Hepatocyte (in vitro differentiated cells): ENCODE data around the gene DOCK4. TPM values are rescaled to one million over a fixed set of nuclear protein-coding genes. Genes with fewer than 3 reads are reported as not detected.

Source experiments
- DNase-seq: peaks from one replicate; pipeline ENCODE4 v3.0.0-alpha.2; 2016; ENCODE audit warnings: low spot score
- H2AFZ ChIP-seq: fragments of 200-600 bp; sonication (generic); 2 replicates; pipeline ENCODE4 v1.6.0; 2016; ENCODE audit warnings: antibody characterized with exemption, mild to moderate bottlenecking
- H3K27ac ChIP-seq: fragments of 200-600 bp; sonication (generic); 2 replicates; pipeline ENCODE4 v1.5.1; 2016; ENCODE audit warnings: mild to moderate bottlenecking
- H3K27me3 ChIP-seq: fragments of 200-600 bp; sonication (generic); 2 replicates; pipeline ENCODE4 v1.6.1; 2016
- H3K36me3 ChIP-seq: fragments of 200-600 bp; sonication (generic); replicated peaks from 2 replicates; pipeline ENCODE4 v1.5.1; 2016; ENCODE audit warnings: low read depth; ENCODE audit not compliant: insufficient read depth
- H3K4me1 ChIP-seq: fragments of 200-600 bp; sonication (generic); 2 replicates; pipeline ENCODE4 v1.5.1; 2016; ENCODE audit warnings: mild to moderate bottlenecking, moderate library complexity; ENCODE audit not compliant: insufficient read depth
- H3K4me2 ChIP-seq: fragments of 200-600 bp; sonication (generic); 2 replicates; pipeline ENCODE4 v1.6.0; 2016
- H3K4me3 ChIP-seq: fragments of 200-600 bp; sonication (generic); 2 replicates; pipeline ENCODE4 v1.5.1; 2016; ENCODE audit warnings: mild to moderate bottlenecking
- H3K79me2 ChIP-seq: fragments of 200-600 bp; sonication (generic); 2 replicates; pipeline ENCODE4 v1.6.0; 2017; ENCODE audit warnings: mild to moderate bottlenecking
- H3K9me2 ChIP-seq: fragments of 200-600 bp; sonication (generic); replicated peaks from 2 replicates; pipeline ENCODE4 v1.6.0; 2017; ENCODE audit warnings: mild to moderate bottlenecking; ENCODE audit not compliant: insufficient read depth
- H3K9me3 ChIP-seq: fragments of 200-600 bp; sonication (generic); 2 replicates; pipeline ENCODE4 v1.5.1; 2016; ENCODE audit warnings: low read depth, mild to moderate bottlenecking
- H4K20me1 ChIP-seq: fragments of 200-600 bp; sonication (generic); 2 replicates; pipeline ENCODE4 v1.6.0; 2016; ENCODE audit warnings: mild to moderate bottlenecking; ENCODE audit not compliant: insufficient read depth, poor library complexity, severe bottlenecking
- EZH2 ChIP-seq: fragments of 200-600 bp; sonication (generic); IDR thresholded peaks from 2 replicates; pipeline ENCODE4 v1.6.1; 2016; ENCODE audit warnings: antibody characterized with exemption, mild to moderate bottlenecking, borderline replicate concordance
- EZH2phosphoT487 ChIP-seq: fragments of 200-600 bp; sonication (generic); IDR thresholded peaks from one replicate; pipeline ENCODE4 v1.6.1; 2018; ENCODE audit warnings: antibody characterized with exemption, mild to moderate bottlenecking, low read depth, moderate library complexity; ENCODE audit not compliant: unreplicated experiment, severe bottlenecking
- WGBS: methylation state at CpG from one replicate; pipeline ENCODE4 v1.1.6; 2016; ENCODE audit warnings: low lambda C conversion rate; ENCODE audit errors: missing lambda C conversion rate; 5-methylcytosine and 5-hydroxymethylcytosine counted together
- polyA plus RNA-seq: library from polyadenylated mRNA; unstranded; fragments of >200 nt; fragmentation: Nextera tagmentation; extraction: Ambion mirVana; gene quantifications from 2 replicates; pipeline ENCODE4 v1.2.1, GENCODE V29; 2016
- total RNA-seq: library from RNA; depleted of rRNA; stranded (reverse); fragments of >200 nt; gene quantifications from 2 replicates; pipeline ENCODE4 v1.2.3, GENCODE V29; 2014
- TF ChIP-seq, protein P1 (sequence below): fragments of 200-600 bp; sonication (generic); IDR thresholded peaks from 2 replicates; pipeline ENCODE4 v1.5.1; 2016; ENCODE audit warnings: antibody characterized with exemption, mild to moderate bottlenecking; ENCODE audit not compliant: poor library complexity

Gene DOCK4
- total and polyA plus RNA-seq, 2 experiments from 2014 or later = 4.4 to 22.9 TPM

DNA sequence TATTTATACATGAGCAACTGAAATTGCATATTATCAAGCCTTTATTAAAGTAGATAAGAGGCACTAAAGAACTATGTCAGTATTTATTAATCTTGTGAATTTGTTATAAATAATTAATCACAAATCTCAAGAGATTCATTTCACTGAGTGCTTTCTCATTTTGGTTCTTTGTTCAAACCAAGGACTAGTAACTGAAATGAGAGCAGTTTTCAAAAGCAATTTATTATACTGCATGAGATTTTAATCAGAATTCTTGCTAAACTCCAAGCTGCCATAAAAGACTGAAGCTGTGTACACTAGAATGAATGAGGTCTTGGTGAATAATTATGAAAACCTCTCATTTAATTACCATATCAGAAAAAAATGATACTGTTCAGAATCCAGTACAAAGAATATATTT is 419.1 kb downstream of the DOCK4 start:
- no peak for TF ChIP-seq EZH2
- H3K27me3 ChIP-seq = no peaks in the 10 kb centered on the region
- no peak overlapping the region for H3K4me3 ChIP-seq
- H3K36me3 ChIP-seq = no peaks in the 10 kb centered on the region
- no peaks in the 10 kb centered on the region for H4K20me1 ChIP-seq
- DNase-seq = no peak
- no peaks in the 10 kb centered on the region for H3K9me2 ChIP-seq
- H3K79me2 ChIP-seq = no peaks in the 10 kb centered on the region
- H3K4me2 ChIP-seq = no peak overlapping the region
- no peaks in the 10 kb centered on the region for H3K9me3 ChIP-seq
- H3K27ac ChIP-seq = no peak overlapping the region
- peaks cover 3% of the 10 kb centered on the region for H3K4me1 ChIP-seq
- no peak overlapping the region for H2AFZ ChIP-seq

DNA sequence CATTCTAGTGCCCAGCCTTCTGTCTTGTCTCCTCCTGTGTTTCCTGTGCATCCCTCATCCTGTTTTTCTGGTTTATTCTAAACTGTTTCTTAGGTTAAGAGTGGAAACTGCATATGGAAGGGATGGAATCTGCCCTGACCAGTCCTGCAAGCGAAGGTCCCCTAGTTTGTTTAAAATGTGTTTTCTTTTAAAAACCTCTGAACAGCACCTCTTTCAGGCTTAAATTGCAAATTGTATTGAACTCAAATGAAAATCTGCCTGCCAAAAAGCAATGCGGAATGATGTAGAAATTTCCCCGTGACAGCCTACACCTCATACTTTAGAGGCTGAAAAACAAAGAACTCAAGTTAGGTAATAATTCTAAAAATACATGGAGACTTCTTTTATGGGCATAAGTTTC is 421.1 kb downstream of the DOCK4 start:
- 87% methylated on average over 3 of the region's 3 CpGs for WGBS
- no peak overlapping the region for H3K4me2 ChIP-seq

DNA sequence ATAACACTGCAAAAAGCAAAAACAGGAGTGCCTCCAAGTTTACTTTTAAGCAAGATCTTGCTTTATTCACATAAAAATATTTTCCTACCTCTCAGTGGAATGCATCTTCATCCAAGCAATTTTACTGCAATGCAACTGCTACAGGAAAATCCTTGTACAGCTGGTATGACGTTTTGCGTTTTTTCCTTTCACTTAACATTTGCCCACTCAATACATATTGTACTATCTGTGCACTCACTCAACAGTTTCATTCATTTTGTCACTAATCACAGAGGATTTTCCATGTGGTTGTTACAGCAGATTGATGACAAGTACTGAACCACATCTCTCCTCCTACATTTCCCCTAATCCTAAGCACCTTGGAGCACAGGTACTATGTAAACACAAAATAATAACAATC is 421.9 kb downstream of the DOCK4 start:
- Histone ChIP-seq H3K27ac (no peak overlapping the region), H3K4me2 (no peak overlapping the region), H3K9me3 (no peaks in the 10 kb centered on the region), H3K4me1 (no peaks in the 10 kb centered on the region), H4K20me1 (no peaks in the 10 kb centered on the region), H2AFZ (no peak overlapping the region), H3K9me2 (no peaks in the 10 kb centered on the region), H3K4me3 (no peak overlapping the region), H3K36me3 (no peaks in the 10 kb centered on the region), H3K79me2 (no peaks in the 10 kb centered on the region), H3K27me3 (no peaks in the 10 kb centered on the region)
- DNase-seq = no peak
- TF ChIP-seq, protein P1, sequence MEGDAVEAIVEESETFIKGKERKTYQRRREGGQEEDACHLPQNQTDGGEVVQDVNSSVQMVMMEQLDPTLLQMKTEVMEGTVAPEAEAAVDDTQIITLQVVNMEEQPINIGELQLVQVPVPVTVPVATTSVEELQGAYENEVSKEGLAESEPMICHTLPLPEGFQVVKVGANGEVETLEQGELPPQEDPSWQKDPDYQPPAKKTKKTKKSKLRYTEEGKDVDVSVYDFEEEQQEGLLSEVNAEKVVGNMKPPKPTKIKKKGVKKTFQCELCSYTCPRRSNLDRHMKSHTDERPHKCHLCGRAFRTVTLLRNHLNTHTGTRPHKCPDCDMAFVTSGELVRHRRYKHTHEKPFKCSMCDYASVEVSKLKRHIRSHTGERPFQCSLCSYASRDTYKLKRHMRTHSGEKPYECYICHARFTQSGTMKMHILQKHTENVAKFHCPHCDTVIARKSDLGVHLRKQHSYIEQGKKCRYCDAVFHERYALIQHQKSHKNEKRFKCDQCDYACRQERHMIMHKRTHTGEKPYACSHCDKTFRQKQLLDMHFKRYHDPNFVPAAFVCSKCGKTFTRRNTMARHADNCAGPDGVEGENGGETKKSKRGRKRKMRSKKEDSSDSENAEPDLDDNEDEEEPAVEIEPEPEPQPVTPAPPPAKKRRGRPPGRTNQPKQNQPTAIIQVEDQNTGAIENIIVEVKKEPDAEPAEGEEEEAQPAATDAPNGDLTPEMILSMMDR = no peak
- no peak for TF ChIP-seq EZH2phosphoT487
- no peak for TF ChIP-seq EZH2
- 91% methylated on average over 2 of the region's 2 CpGs for WGBS

More for the DNA sequence above, 421.1 kb downstream of the DOCK4 start:
- Histone ChIP-seq H3K36me3 (no peaks in the 10 kb centered on the region), H2AFZ (no peak overlapping the region), H3K9me2 (no peaks in the 10 kb centered on the region), H3K9me3 (no peaks in the 10 kb centered on the region), H3K79me2 (no peaks in the 10 kb centered on the region), H4K20me1 (no peaks in the 10 kb centered on the region), H3K27me3 (no peaks in the 10 kb centered on the region), H3K27ac (peak overlapping the region; percentile 30), H3K4me1 (peaks cover 3% of the 10 kb centered on the region), H3K4me3 (no peak overlapping the region)
- DNase-seq = no peak
- TF ChIP-seq EZH2phosphoT487 = no peak
- no peak for TF ChIP-seq EZH2

DNA sequence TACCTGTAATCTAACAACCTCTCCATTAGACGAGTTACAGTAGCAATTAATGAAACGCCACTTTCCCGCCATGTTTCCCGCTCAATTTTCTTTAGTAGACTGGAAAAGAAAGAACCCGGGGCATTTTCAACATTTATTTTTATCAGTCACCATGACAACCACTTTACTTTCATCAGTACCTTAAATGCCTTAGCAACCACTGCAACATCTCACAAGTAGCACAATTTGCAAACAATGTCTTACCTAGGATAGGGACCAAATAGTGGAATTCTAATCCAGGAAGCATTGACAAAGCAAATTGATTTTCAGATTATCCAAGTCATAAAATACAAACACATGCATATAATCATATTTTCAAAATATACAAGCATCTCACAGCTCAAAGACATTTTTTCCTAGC is 422.3 kb downstream of the DOCK4 start:
- TF ChIP-seq, protein P1 = no peak
- TF ChIP-seq EZH2 = no peak
- TF ChIP-seq EZH2phosphoT487 = no peak
- no peaks in the 10 kb centered on the region for H3K79me2 ChIP-seq
- no peak overlapping the region for H3K27ac ChIP-seq
- no peak overlapping the region for H2AFZ ChIP-seq
- H3K4me1 ChIP-seq = no peaks in the 10 kb centered on the region
- H3K27me3 ChIP-seq = no peaks in the 10 kb centered on the region
- no peaks in the 10 kb centered on the region for H3K9me2 ChIP-seq
- H3K4me3 ChIP-seq = no peak overlapping the region
- WGBS = 89% methylated on average over 5 of the region's 5 CpGs
- H3K9me3 ChIP-seq = no peaks in the 10 kb centered on the region
- H3K36me3 ChIP-seq = no peaks in the 10 kb centered on the region
- H3K4me2 ChIP-seq = no peak overlapping the region
- no peak for DNase-seq
- H4K20me1 ChIP-seq = no peaks in the 10 kb centered on the region
